Suprapubic skin (tissue), 4 donors: Measurements from ENCODE around the gene ZMAT5. TPM values are rescaled to one million over a fixed set of nuclear protein-coding genes. Genes with fewer than 3 reads are reported as not detected.

ENCODE experiments used
- DNase-seq, 2 donors: peaks; one replicate each; pipeline ENCODE4 v3.0.0-alpha.2; 2019; ENCODE audit warnings: low spot score in 2 of 2
- H3K27ac ChIP-seq: fragments of 200-600 bp; sonication (generic); one replicate; pipeline ENCODE4 v1.5.1; 2019
- H3K27me3 ChIP-seq: fragments of 200-600 bp; sonication (generic); one replicate; pipeline ENCODE4 v1.5.1; 2019
- H3K36me3 ChIP-seq: fragments of 200-600 bp; sonication (generic); one replicate; pipeline ENCODE4 v1.5.1; 2019
- H3K4me1 ChIP-seq: fragments of 200-600 bp; sonication (generic); one replicate; pipeline ENCODE4 v1.5.1; 2019
- H3K4me3 ChIP-seq: fragments of 200-600 bp; sonication (generic); one replicate; pipeline ENCODE4 v1.5.1; 2019; ENCODE audit warnings: mild to moderate bottlenecking
- H3K9me3 ChIP-seq: fragments of 200-600 bp; sonication (generic); one replicate; pipeline ENCODE4 v1.5.1; 2019
- CTCF ChIP-seq, 2 donors: fragments of 200-600 bp in 1 of 2; fragments of 450-650 bp in 1 of 2; sonication (generic) in 1 of 2; IDR thresholded peaks; one replicate each; pipeline ENCODE4 v1.5.1; 2016 to 2019; ENCODE audit warnings: antibody characterized with exemption in 2 of 2, mild to moderate bottlenecking in 1 of 2, moderate library complexity in 1 of 2
- EP300 ChIP-seq: sonication (generic); formaldehyde crosslinking; IDR thresholded peaks from one replicate; pipeline ENCODE4 v1.6.1; 2017; ENCODE audit warnings: antibody characterized with exemption
- POLR2A ChIP-seq, 2 donors: fragments of 450-650 bp; IDR thresholded peaks; one replicate each; pipeline ENCODE4 v1.6.1; 2017; ENCODE audit warnings: antibody characterized with exemption in 2 of 2, mild to moderate bottlenecking in 2 of 2, moderate library complexity in 2 of 2
- POLR2AphosphoS5 ChIP-seq, 3 donors: sonication (generic); formaldehyde crosslinking; IDR thresholded peaks; one replicate each; pipeline ENCODE4 v1.6.1; 2017; ENCODE audit warnings: antibody characterized with exemption in 3 of 3
- WGBS: methylation state at CpG from one replicate; pipeline ENCODE4 v1.1.5; 2018; 5-methylcytosine and 5-hydroxymethylcytosine counted together
- total RNA-seq, 4 donors: library from RNA; depleted of rRNA; stranded (reverse); fragments of >200 nt; gene quantifications; one replicate each; pipeline ENCODE4 v1.1.0, GENCODE V29; 2016

ZMAT5 gene
- total RNA-seq, 4 donors from 2014 or later = 16.3 to 28.2 (median 23.1) TPM

- Histone ChIP-seq H3K9me3 (no peaks in the 10 kb centered on the region), H3K27me3 (peaks cover 21% of the 10 kb centered on the region), H3K4me1 (no peaks in the 10 kb centered on the region), H3K4me3 (no peak overlapping the region), H3K27ac (no peak overlapping the region), H3K36me3 (peaks cover 13% of the 10 kb centered on the region)
- TF ChIP-seq POLR2AphosphoS5 (IDR thresholded peaks at IDR 0.05) = no peak
- WGBS = 47% methylated on average over 7 of the region's 15 CpGs
- DNase-seq = no peak
Measured at GRCh38 chr22:29726512-29727130, 40.2 kb downstream of the ZMAT5 start.

GRCh38 chr22:29726106-29726505 is 40.7 kb downstream of the ZMAT5 start:
- peaks cover 12% of the 10 kb centered on the region for H3K36me3 ChIP-seq
- H3K27ac ChIP-seq = no peak overlapping the region
- H3K4me3 ChIP-seq = no peak overlapping the region
- no CpG with 5 or more reads among the region's 7 CpGs for WGBS
- no peaks in the 10 kb centered on the region for H3K9me3 ChIP-seq
- no peak for TF ChIP-seq CTCF (IDR thresholded peaks at IDR 0.05)
- no peak for TF ChIP-seq POLR2A (IDR thresholded peaks at IDR 0.05)
- TF ChIP-seq POLR2AphosphoS5 (IDR thresholded peaks at IDR 0.05) = no peak
- TF ChIP-seq EP300 = no peak
- no peaks in the 10 kb centered on the region for H3K4me1 ChIP-seq
- H3K27me3 ChIP-seq = peaks cover 27% of the 10 kb centered on the region
- no peak for DNase-seq

- DNase-seq = no peak
- Histone ChIP-seq H3K4me3 (no peak overlapping the region), H3K9me3 (no peaks in the 10 kb centered on the region), H3K27me3 (peaks cover 38% of the 10 kb centered on the region), H3K4me1 (peaks cover 9% of the 10 kb centered on the region), H3K36me3 (peaks cover 4% of the 10 kb centered on the region), H3K27ac (no peak overlapping the region)
- 74% methylated on average over 8 of the region's 8 CpGs for WGBS
- no peak for TF ChIP-seq CTCF (IDR thresholded peaks at IDR 0.05)
- no peak for TF ChIP-seq EP300
- no peak for TF ChIP-seq POLR2A (IDR thresholded peaks at IDR 0.05)
- no peak for TF ChIP-seq POLR2AphosphoS5 (IDR thresholded peaks at IDR 0.05)
Measured at GRCh38 chr22:29724843-29725242, 42.0 kb downstream of the ZMAT5 start.

- WGBS = 86% methylated on average over 10 of the region's 10 CpGs
- no peaks in the 10 kb centered on the region for H3K36me3 ChIP-seq
- H3K27me3 ChIP-seq = peaks cover 49% of the 10 kb centered on the region
Measured at GRCh38 chr22:29723766-29724165, 43.0 kb downstream of the ZMAT5 start.

GRCh38 chr22:29722587-29722986 is 44.2 kb downstream of the ZMAT5 start:
- peaks cover 59% of the 10 kb centered on the region for H3K27me3 ChIP-seq

More at GRCh38 chr22:29723766-29724165, 43.0 kb downstream of the ZMAT5 start:
- H3K4me1 ChIP-seq = peaks cover 14% of the 10 kb centered on the region
- DNase-seq = no peak
- TF ChIP-seq POLR2AphosphoS5 (IDR thresholded peaks at IDR 0.05) (no peak), EP300 (no peak), POLR2A (IDR thresholded peaks at IDR 0.05) (no peak), CTCF (IDR thresholded peaks at IDR 0.05) (no peak)
- H3K9me3 ChIP-seq = no peaks in the 10 kb centered on the region
- H3K27ac ChIP-seq = no peak overlapping the region
- H3K4me3 ChIP-seq = no peak overlapping the region

More at GRCh38 chr22:29722587-29722986, 44.2 kb downstream of the ZMAT5 start:
- Histone ChIP-seq H3K27ac (no peak overlapping the region), H3K4me3 (no peak overlapping the region), H3K36me3 (no peaks in the 10 kb centered on the region), H3K9me3 (no peaks in the 10 kb centered on the region), H3K4me1 (peaks cover 14% of the 10 kb centered on the region)
- no peak for DNase-seq
- WGBS = 83% methylated on average over 9 of the region's 16 CpGs
- no peak for TF ChIP-seq EP300
- TF ChIP-seq POLR2AphosphoS5 (IDR thresholded peaks at IDR 0.05) = no peak
- no peak for TF ChIP-seq CTCF (IDR thresholded peaks at IDR 0.05)
- TF ChIP-seq POLR2A (IDR thresholded peaks at IDR 0.05) = no peak
